Fibroblast of lung (primary cell): ENCODE measurements around the gene CHEK2. TPM values are rescaled to one million over a fixed set of nuclear protein-coding genes. Genes with fewer than 3 reads are reported as not detected.

Source experiments
- DNase-seq, 2 donors: peaks; one replicate each; pipeline versions ENCODE4 v3.0.0 to v3.0.0-alpha.2; 2010; ENCODE audit warnings: low read depth in 2 of 2
- H2AFZ ChIP-seq: 2 replicates; pipeline ENCODE4 v1.5.1; 2012; ENCODE audit warnings: low read length, control low read depth, inconsistent platforms
- H3K27ac ChIP-seq: 2 replicates; pipeline ENCODE4 v1.5.1; 2011; ENCODE audit warnings: low read length, control low read depth; ENCODE audit not compliant: insufficient read depth
- H3K27me3 ChIP-seq: 2 replicates; pipeline ENCODE4 v1.5.1; 2011; ENCODE audit warnings: mild to moderate bottlenecking, low read length; ENCODE audit not compliant: control insufficient read depth, insufficient read depth
- H3K36me3 ChIP-seq: 2 replicates; pipeline ENCODE4 v1.5.1; 2011; ENCODE audit warnings: low read length; ENCODE audit not compliant: control insufficient read depth, insufficient read depth
- H3K4me1 ChIP-seq: 2 replicates; pipeline ENCODE4 v1.5.1; 2011; ENCODE audit warnings: low read length; ENCODE audit not compliant: control insufficient read depth, insufficient read depth; ENCODE audit errors: extremely low read depth
- H3K4me2 ChIP-seq: 2 replicates; pipeline ENCODE4 v1.5.1; 2011; ENCODE audit warnings: low read length, control low read depth; ENCODE audit not compliant: insufficient read depth; ENCODE audit errors: extremely low read depth
- H3K4me3 ChIP-seq, 4 experiments: fragments of 200-600 bp in 1 of 4; sonication (generic) in 1 of 4; replicated peaks in 1 of 4; 2 replicates each; pipeline ENCODE4 v1.5.1; 2011 to 2016; ENCODE audit warnings: low read length in 4 of 4, low read depth in 3 of 4, mild to moderate bottlenecking in 3 of 4, control low read depth in 2 of 4, inconsistent platforms in 1 of 4, mixed read lengths in 1 of 4; ENCODE audit not compliant: insufficient read depth in 1 of 4; ENCODE audit errors: control extremely low read depth in 1 of 4
- H3K79me2 ChIP-seq: 2 replicates; pipeline ENCODE4 v1.5.1; 2012; ENCODE audit warnings: mild to moderate bottlenecking, low read length, inconsistent platforms; ENCODE audit not compliant: control insufficient read depth, insufficient read depth
- H3K9ac ChIP-seq: 2 replicates; pipeline ENCODE4 v1.5.1; 2011; ENCODE audit warnings: mild to moderate bottlenecking, low read length, control low read depth; ENCODE audit not compliant: insufficient read depth
- H3K9me3 ChIP-seq: 2 replicates; pipeline ENCODE4 v1.5.1; 2012; ENCODE audit warnings: low read depth, low read length; ENCODE audit not compliant: control insufficient read depth, insufficient read depth
- H4K20me1 ChIP-seq: 2 replicates; pipeline ENCODE4 v1.5.1; 2011; ENCODE audit warnings: low read length; ENCODE audit not compliant: control insufficient read depth, insufficient read depth; ENCODE audit errors: extremely low read depth
- EZH2 ChIP-seq: IDR thresholded peaks from 2 replicates; pipeline ENCODE4 v1.5.1; 2012; ENCODE audit warnings: low read length, control low read depth, mild to moderate bottlenecking; ENCODE audit errors: missing control alignments
- polyA minus RNA-seq: library from RNA; depleted of rRNA, polyadenylated mRNA; stranded (reverse); fragments of >200 nt; gene quantifications from 2 replicates; pipeline ENCODE4 v1.2.3, GENCODE V29; 2011; ENCODE audit warnings: low replicate concordance
- polyA plus RNA-seq, 2 donors: library from polyadenylated mRNA; depleted of rRNA in 1 of 2; stranded (reverse) in 1 of 2; unstranded in 1 of 2; fragments of >200 nt; gene quantifications; 2 replicates each; pipeline ENCODE4 v1.2.1, GENCODE V29; 2011 to 2012; ENCODE audit warnings: missing spikeins in 1 of 2
- total RNA-seq: library from RNA; depleted of rRNA; stranded (reverse); fragments of >200 nt; gene quantifications from 2 replicates; pipeline ENCODE4 v1.2.1, GENCODE V29; 2014
- TF ChIP-seq, protein P1 (sequence below), 2 donors: IDR thresholded peaks in 1 of 2; conservative IDR thresholded peaks in 1 of 2; 1 replicate in 1 of 2; 2 replicates in 1 of 2; pipeline ENCODE4 v1.5.1; 2011 to 2012; ENCODE audit warnings: low read length in 2 of 2, control low read depth in 1 of 2, inconsistent platforms in 1 of 2, low read depth in 1 of 2, mild to moderate bottlenecking in 1 of 2

CHEK2 gene
- total RNA-seq: 13.4 and 14.5 TPM in 2 replicates
- polyA plus RNA-seq: 17.4 and 18.4 TPM in 2 replicates
- 12.4 and 14.2 TPM in 2 replicates for polyA plus RNA-seq (2012)
- polyA minus RNA-seq: 8.6 and 9.9 TPM in 2 replicates

- H3K9ac ChIP-seq: peak within 1 kb of the TSS; percentile 81
- peak within 1 kb of the TSS; percentile 77 for H3K4me2 ChIP-seq
- H3K4me1 ChIP-seq: no peaks in the 10 kb centered on the region
- H3K79me2 ChIP-seq: peaks cover 10% of the 10 kb centered on the region
- DNase-seq: peak; percentile 98 to 99
- H3K4me3 ChIP-seq: peak within 1 kb of the TSS; percentile 63 to 94 (median 86)
- no peak for TF ChIP-seq EZH2
- peak within 1 kb of the TSS; percentile 87 for H3K27ac ChIP-seq
- H2AFZ ChIP-seq: peak within 1 kb of the TSS; percentile 64
- no peaks in the 10 kb centered on the region for H4K20me1 ChIP-seq
- no peaks in the 10 kb centered on the region for H3K27me3 ChIP-seq
- no peaks in the 10 kb centered on the region for H3K36me3 ChIP-seq
- H3K9me3 ChIP-seq: no peaks in the 10 kb centered on the region
Measured at GRCh38 chr22:28741785-28742561, at the start of gene CHEK2, which contains the start of gene HSCB. Gene CHEK2, minus strand, starts transcription at chr22:28741820. Its CDS starts 7,099 bp downstream, at chr22:28734721. Gene HSCB, plus strand, starts transcription at chr22:28742039. Its CDS starts 57 bp downstream, at chr22:28742096.

GRCh38 chr22:28791124-28791523 lies 49.5 kb upstream of the CHEK2 start:
- H3K79me2 ChIP-seq: peaks cover 9% of the 10 kb centered on the region
- no peak for DNase-seq
- H3K4me1 ChIP-seq: no peaks in the 10 kb centered on the region
- H3K9me3 ChIP-seq: no peaks in the 10 kb centered on the region
- H3K27ac ChIP-seq: no peak overlapping the region
- H3K9ac ChIP-seq: no peak overlapping the region
- TF ChIP-seq, protein P1, sequence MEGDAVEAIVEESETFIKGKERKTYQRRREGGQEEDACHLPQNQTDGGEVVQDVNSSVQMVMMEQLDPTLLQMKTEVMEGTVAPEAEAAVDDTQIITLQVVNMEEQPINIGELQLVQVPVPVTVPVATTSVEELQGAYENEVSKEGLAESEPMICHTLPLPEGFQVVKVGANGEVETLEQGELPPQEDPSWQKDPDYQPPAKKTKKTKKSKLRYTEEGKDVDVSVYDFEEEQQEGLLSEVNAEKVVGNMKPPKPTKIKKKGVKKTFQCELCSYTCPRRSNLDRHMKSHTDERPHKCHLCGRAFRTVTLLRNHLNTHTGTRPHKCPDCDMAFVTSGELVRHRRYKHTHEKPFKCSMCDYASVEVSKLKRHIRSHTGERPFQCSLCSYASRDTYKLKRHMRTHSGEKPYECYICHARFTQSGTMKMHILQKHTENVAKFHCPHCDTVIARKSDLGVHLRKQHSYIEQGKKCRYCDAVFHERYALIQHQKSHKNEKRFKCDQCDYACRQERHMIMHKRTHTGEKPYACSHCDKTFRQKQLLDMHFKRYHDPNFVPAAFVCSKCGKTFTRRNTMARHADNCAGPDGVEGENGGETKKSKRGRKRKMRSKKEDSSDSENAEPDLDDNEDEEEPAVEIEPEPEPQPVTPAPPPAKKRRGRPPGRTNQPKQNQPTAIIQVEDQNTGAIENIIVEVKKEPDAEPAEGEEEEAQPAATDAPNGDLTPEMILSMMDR (conservative IDR thresholded peaks at IDR 0.05 in 1 of 2, IDR thresholded peaks at IDR 0.05 in 1 of 2; ENCODE audit: low read depth in 1 of 2, low read length in 2 of 2): no peak
- TF ChIP-seq EZH2: no peak
- no peak overlapping the region for H3K4me3 ChIP-seq
- H3K4me2 ChIP-seq: no peak overlapping the region
- H3K27me3 ChIP-seq: no peaks in the 10 kb centered on the region
- H3K36me3 ChIP-seq: peaks cover 12% of the 10 kb centered on the region
- no peaks in the 10 kb centered on the region for H4K20me1 ChIP-seq
- H2AFZ ChIP-seq: no peak overlapping the region

- Histone ChIP-seq H2AFZ (no peak overlapping the region), H3K9ac (no peak overlapping the region), H3K4me2 (no peak overlapping the region), H3K27ac (no peak overlapping the region), H3K9me3 (no peaks in the 10 kb centered on the region), H3K36me3 (peaks cover 6% of the 10 kb centered on the region), H3K4me1 (no peaks in the 10 kb centered on the region), H4K20me1 (no peaks in the 10 kb centered on the region), H3K4me3 (no peak overlapping the region), H3K79me2 (no peaks in the 10 kb centered on the region), H3K27me3 (no peaks in the 10 kb centered on the region)
- DNase-seq: no peak
- TF ChIP-seq EZH2: no peak
- TF ChIP-seq, protein P1 (conservative IDR thresholded peaks at IDR 0.05 in 1 of 2, IDR thresholded peaks at IDR 0.05 in 1 of 2; ENCODE audit: low read depth in 1 of 2, low read length in 2 of 2): no peak
Measured at GRCh38 chr22:28788601-28789000, 47.0 kb upstream of the CHEK2 start.
